ENCODE results near the gene PIM1.
"Not testable (repeated sequence)": the region's sequence is repeated elsewhere in the genome, so short reads cannot be mapped to it uniquely, and the experiment has no call there.

DNA sequence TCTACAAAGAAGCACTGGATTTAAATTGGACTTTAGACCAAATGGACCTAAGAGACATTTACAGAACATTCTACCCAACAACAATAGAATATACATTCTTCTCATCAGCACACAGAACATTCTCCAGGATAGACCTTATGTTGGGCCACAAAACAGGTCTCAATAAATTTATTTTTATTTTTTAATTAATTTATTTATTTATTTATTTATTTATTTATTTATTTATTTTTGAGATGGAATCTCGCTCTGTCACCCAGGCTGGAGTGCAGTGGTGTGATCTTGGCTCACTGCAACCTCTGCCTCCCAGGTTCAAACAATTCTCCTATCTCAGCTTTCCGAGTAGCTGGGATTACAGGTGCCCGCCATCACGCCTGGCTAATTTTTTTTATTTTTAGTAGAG, 26.5 kb downstream of the PIM1 start:
- TF ChIP-seq, protein P1, sequence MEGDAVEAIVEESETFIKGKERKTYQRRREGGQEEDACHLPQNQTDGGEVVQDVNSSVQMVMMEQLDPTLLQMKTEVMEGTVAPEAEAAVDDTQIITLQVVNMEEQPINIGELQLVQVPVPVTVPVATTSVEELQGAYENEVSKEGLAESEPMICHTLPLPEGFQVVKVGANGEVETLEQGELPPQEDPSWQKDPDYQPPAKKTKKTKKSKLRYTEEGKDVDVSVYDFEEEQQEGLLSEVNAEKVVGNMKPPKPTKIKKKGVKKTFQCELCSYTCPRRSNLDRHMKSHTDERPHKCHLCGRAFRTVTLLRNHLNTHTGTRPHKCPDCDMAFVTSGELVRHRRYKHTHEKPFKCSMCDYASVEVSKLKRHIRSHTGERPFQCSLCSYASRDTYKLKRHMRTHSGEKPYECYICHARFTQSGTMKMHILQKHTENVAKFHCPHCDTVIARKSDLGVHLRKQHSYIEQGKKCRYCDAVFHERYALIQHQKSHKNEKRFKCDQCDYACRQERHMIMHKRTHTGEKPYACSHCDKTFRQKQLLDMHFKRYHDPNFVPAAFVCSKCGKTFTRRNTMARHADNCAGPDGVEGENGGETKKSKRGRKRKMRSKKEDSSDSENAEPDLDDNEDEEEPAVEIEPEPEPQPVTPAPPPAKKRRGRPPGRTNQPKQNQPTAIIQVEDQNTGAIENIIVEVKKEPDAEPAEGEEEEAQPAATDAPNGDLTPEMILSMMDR (IDR thresholded peaks at IDR 0.05) = not testable (repeated sequence)
- TF ChIP-seq POLR2A, POLR2AphosphoS5 (IDR thresholded peaks at IDR 0.05): not testable (repeated sequence)

Data from prostate gland (tissue), 2 donors.